HG03095 (cell line): ENCODE measurements around the gene ARID4A.
A peak's percentile ranks its signal among the peaks of the same experiment; 100 is the strongest.
"Not testable (repeated sequence)": the region's sequence is repeated elsewhere in the genome, so short reads cannot be mapped to it uniquely, and the experiment has no call there.

Source experiments
- ATAC-seq: cut with Tn5 transposase; IDR thresholded peaks from one replicate; pipeline ENCODE4 v1.9.1; 2021; ENCODE audit warnings: moderate library complexity; ENCODE audit not compliant: unreplicated experiment

The ARID4A gene

GRCh38 chr14:58353516-58354299 is 55.4 kb downstream of the ARID4A start:
- ATAC-seq = no peak

- ATAC-seq = no peak
Measured at GRCh38 chr14:58354808-58355207, 56.5 kb downstream of the ARID4A start.

- no peak for ATAC-seq
Measured at GRCh38 chr14:58356268-58356667, 57.9 kb downstream of the ARID4A start.

- ATAC-seq = not testable (repeated sequence)
Measured at GRCh38 chr14:58362272-58362671, 63.9 kb downstream of the ARID4A start.

- no peak for ATAC-seq
Measured at GRCh38 chr14:58362798-58363412, 64.5 kb downstream of the ARID4A start.

- ATAC-seq = no peak
Measured at GRCh38 chr14:58364316-58364715, 66.0 kb downstream of the ARID4A start.

- no peak for ATAC-seq
Measured at GRCh38 chr14:58367296-58367695, 68.9 kb downstream of the ARID4A start.

GRCh38 chr14:58368956-58369355 is 70.6 kb downstream of the ARID4A start:
- ATAC-seq = no peak

GRCh38 chr14:58376791-58377190 is 78.4 kb downstream of the ARID4A start:
- no peak for ATAC-seq

- no peak for ATAC-seq
Measured at GRCh38 chr14:58390830-58391229, 92.5 kb downstream of the ARID4A start.

GRCh38 chr14:58395562-58395811 is 97.1 kb downstream of the ARID4A start:
- no peak for ATAC-seq

GRCh38 chr14:58395812-58396788 is 97.7 kb downstream of the ARID4A start, which contains the start of gene TOMM20L:
TOMM20L (plus strand) TSS chr14:58395930; CDS start chr14:58395958, 28 bp downstream.
- ATAC-seq = peak; percentile 96

- no peak for ATAC-seq
Measured at GRCh38 chr14:58397156-58397555, 98.8 kb downstream of the ARID4A start.

- no peak for ATAC-seq
Measured at GRCh38 chr14:58398495-58398894, 100.1 kb downstream of the ARID4A start.

GRCh38 chr14:58398895-58399294 is 100.5 kb downstream of the ARID4A start:
- no peak for ATAC-seq

GRCh38 chr14:58401587-58401986 is 103.2 kb downstream of the ARID4A start:
- ATAC-seq = no peak

GRCh38 chr14:58408681-58409215 is 110.4 kb downstream of the ARID4A start:
- ATAC-seq = no peak

GRCh38 chr14:58414845-58415244 is 116.5 kb downstream of the ARID4A start:
- no peak for ATAC-seq

- no peak for ATAC-seq
Measured at GRCh38 chr14:58415636-58416547, 117.5 kb downstream of the ARID4A start.

- ATAC-seq = not testable (repeated sequence)
Measured at GRCh38 chr14:58416934-58417333, 118.6 kb downstream of the ARID4A start.
